C4-2B (cell line): ENCODE measurements around the gene ZNF175.
"Not testable (repeated sequence)": the region's sequence is repeated elsewhere in the genome, so short reads cannot be mapped to it uniquely, and the experiment has no call there.

ENCODE experiments used
- H3K27ac ChIP-seq: fragments of 450-650 bp; 2 replicates; pipeline ENCODE4 v1.5.1; 2017
- ZFX ChIP-seq: fragments of 450-650 bp; IDR thresholded peaks from 2 replicates; pipeline ENCODE4 v1.6.1; 2017
- TF ChIP-seq, protein P1 (sequence below): fragments of 450-650 bp; conservative IDR thresholded peaks from 2 replicates; pipeline ENCODE4 v1.5.1; 2017; ENCODE audit warnings: mild to moderate bottlenecking

The ZNF175 gene

DNA sequence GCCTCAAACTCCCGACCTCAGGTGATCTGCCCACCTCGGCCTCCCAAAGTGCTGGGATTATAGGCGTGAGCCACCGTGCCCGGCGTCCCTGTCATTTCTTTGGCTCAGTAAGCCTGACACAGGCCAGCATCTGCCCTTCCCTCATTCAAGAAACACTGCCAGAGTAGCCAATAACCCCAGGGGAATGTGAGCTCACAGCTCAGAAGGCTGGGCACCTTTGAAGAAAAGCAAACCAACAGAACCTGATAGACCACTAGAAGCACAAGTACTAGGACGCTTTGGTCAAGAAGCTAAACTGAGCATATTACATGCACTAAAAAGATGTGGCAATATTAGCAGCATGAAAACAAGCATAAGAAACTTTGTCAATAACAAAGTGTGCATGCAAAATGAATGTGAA is 44.9 kb downstream of the ZNF175 start:
- no peak overlapping the region for H3K27ac ChIP-seq

DNA sequence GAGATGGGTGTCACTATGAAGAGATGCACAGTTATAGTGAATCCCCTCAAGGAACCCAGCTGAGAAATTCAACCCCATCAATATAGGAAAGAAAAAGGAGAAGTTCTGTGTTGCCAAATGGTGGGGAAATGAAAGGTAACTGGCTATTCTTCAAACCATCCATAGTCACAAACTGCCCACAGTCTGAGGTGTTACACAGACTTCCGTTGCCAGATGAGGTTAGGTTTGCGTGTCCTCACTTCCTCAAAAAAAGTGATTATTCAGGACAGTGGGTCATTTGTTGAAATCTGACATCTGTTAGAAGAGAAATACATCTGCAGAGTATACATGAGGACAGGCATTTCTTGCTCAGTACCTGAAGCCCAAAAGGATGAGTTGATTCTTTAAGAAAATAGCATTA is 50.1 kb downstream of the ZNF175 start:
- no peak overlapping the region for H3K27ac ChIP-seq
- TF ChIP-seq, protein P1, sequence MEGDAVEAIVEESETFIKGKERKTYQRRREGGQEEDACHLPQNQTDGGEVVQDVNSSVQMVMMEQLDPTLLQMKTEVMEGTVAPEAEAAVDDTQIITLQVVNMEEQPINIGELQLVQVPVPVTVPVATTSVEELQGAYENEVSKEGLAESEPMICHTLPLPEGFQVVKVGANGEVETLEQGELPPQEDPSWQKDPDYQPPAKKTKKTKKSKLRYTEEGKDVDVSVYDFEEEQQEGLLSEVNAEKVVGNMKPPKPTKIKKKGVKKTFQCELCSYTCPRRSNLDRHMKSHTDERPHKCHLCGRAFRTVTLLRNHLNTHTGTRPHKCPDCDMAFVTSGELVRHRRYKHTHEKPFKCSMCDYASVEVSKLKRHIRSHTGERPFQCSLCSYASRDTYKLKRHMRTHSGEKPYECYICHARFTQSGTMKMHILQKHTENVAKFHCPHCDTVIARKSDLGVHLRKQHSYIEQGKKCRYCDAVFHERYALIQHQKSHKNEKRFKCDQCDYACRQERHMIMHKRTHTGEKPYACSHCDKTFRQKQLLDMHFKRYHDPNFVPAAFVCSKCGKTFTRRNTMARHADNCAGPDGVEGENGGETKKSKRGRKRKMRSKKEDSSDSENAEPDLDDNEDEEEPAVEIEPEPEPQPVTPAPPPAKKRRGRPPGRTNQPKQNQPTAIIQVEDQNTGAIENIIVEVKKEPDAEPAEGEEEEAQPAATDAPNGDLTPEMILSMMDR: no peak
- no peak for TF ChIP-seq ZFX

More for the DNA sequence above, 44.9 kb downstream of the ZNF175 start:
- TF ChIP-seq ZFX: no peak
- TF ChIP-seq, protein P1: no peak

DNA sequence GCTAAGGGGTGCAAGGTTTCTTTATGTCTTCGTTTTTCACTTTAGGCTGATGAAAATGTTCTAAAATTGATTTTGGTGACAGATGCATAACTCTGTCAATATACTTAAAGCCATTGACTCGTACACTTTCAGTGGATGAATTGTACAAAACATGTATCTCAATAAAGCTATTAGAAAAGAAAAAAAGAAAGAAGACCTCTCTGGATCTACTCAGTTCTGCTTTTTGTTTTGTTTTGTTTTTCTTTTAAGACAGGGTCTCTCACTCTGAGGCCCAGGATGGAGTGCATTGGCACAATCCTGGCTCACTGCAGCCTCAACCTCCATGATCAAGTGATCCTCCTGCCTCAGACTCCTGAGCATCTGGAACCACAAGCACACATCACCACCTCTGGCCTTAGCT is 55.6 kb downstream of the ZNF175 start:
- TF ChIP-seq ZFX: no peak
- TF ChIP-seq, protein P1: no peak
- no peak overlapping the region for H3K27ac ChIP-seq

DNA sequence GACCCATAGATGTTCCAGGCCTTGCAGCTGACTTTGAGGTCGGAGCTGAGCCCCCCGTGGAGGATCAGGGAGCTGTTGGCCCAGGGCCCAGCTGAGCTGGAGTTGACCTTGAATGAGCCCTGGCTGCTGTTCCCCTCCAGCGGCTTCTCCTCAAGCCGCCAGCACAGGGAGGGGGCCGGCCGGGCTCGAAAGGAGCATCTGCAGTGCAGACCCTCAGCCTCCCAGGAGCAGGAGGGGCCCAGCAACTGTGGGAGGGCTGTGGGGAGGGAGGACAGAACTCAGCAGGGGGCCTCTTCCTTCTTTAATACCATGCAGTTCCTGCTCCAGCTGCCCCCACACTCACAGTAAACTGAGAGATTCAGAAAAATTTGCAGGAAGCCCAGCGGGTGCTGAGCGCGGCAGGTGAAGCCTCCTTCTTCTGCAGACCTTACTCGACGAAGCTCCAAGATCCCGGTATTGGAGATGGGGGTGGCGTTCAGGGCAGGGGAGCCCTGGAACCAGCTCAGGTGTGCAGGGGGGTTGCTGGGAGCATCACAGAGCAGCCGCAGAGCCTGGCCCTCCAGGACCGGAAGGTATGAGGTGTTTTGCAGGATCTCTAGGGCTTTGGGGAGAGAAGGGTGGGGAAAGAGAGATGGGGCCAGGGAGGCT is 56.5 kb downstream of the ZNF175 start:
- TF ChIP-seq ZFX: no peak
- TF ChIP-seq, protein P1: no peak
- H3K27ac ChIP-seq: no peak overlapping the region

DNA sequence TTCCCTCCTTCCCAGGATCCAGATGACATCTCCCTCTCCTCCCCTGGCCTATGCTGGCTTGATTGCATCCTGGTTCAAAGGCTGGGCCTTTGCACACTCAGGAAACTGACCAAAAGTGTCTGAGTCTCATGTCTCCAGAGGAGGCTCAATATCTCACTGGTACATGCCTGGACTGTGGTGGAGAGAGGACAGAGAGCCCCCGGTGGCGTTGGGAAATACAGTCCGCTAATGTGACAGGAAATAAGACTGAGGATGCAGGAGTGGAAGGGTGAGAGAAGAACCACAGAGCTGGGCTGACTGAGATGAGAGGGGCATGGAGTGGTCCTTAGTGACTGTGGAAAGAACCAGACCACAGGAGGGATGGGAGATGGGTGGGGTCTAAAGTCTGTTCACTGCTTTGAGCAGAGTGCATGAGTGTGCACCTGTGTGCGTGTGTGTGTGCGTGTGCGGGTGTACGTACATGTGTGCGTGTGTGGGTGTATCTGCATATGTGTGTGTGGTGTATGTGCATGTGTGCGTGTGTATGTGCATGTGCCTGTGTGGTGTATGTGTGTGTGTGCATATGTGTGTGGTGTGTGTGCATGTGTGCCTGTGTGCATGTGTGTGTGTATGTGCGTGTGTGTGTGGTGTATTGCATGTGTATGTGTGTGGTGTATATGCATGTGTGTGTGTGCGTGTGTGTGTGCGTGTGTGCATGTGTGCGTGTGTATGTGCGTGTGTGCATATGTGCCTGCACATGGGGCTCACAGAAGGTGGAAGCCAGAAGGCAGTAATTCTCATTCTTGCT is 57.3 kb downstream of the ZNF175 start:
- TF ChIP-seq, protein P1: no peak
- TF ChIP-seq ZFX: no peak
- H3K27ac ChIP-seq: no peak overlapping the region

DNA sequence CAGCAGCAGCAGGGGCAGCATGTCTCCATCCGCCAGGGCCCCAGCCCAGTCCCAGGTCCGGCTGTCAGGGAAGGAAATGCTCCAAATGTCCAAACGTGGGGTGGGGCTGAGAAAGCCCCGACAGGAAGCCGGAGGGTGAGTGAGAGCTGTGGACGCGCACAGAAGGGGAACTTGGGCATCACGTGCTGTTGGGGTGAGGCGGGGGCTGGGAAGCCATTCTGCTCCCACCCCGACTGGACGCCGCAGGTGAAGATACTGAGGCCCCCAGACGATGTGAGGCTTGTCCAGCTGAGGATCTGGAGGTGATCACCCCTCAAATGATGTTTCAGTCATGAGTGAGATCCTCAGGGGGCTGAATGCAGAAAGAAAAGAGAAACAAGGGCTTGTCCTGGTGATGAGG is 59.2 kb downstream of the ZNF175 start, which contains the start of gene SIGLEC5:
Gene SIGLEC5, minus strand, starts transcription at position 87 of the 400 bp plus-strand sequence. Its CDS starts 66 bp downstream, at position 21.
- H3K27ac ChIP-seq: not testable (repeated sequence)

DNA sequence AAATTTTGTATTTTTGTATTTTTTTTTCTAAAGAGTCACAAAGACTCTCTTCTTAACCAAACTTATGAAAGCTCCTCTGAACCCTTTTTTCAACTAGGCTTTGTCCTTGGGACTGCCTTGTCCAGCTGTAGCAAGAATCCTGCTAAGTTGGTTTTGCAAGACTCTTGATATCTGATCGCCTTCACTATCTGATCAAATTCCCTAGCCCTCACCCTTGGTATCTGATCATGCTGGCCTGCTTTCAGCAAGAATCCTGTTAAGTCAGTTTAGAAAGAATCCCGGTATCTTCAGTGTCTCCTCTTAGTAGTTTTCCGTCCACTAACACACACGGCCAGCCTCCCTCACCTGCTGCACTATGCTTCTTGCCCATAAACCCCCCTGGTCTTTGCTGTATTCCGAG is 61.0 kb downstream of the ZNF175 start:
- TF ChIP-seq ZFX: no peak
- TF ChIP-seq, protein P1: no peak
- no peak overlapping the region for H3K27ac ChIP-seq
